Stimulated activated CD4-positive, alpha-beta T cell treated with anti-CD3 and anti-CD28 coated beads, Interleukin-2, amount 100 ng/mL, for 24 hours (primary cell): ENCODE data around the gene RNF225.
A peak's percentile ranks its signal among the peaks of the same experiment; 100 is the strongest.
"Not testable (repeated sequence)": the region's sequence is repeated elsewhere in the genome, so short reads cannot be mapped to it uniquely, and the experiment has no call there.

Source experiments
- DNase-seq, 2 donors: peaks; one replicate each; pipeline ENCODE4 v3.0.0-alpha.2; 2020

Gene RNF225

GRCh38 chr19:58387338-58388174 lies 7.9 kb upstream of the RNF225 start:
- no peak for DNase-seq

- DNase-seq: no peak
These were observed 7.3 kb upstream of the RNF225 start for GRCh38 chr19:58388175-58388526.

DNA sequence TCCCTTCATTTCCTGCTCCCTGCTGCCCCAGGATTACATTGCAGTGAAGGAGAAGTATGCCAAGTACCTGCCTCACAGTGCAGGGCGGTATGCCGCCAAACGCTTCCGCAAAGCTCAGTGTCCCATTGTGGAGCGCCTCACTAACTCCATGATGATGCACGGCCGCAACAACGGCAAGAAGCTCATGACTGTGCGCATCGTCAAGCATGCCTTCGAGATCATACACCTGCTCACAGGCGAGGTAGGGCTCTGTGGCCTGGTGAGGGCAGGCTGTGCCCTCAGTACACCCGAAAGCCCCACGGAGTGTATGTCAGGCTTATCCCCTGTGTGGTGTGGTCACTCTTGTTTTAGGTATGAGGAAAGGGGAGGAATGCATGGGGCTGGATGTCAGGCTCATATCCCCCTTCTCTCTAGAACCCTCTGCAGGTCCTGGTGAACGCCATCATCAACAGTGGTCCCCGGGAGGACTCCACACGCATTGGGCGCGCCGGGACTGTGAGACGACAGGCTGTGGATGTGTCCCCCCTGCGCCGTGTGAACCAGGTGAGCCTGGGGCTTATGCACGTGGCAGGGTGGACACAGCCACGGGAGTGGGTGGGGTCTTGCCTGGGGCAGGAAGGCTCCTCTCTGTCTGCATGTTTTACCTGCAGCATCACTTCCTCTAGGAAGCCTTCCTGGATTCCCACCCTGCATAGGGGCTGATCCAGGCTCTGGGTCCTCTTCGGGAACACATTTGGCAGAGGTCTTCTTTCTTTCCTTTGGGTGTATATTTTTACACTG lies 2.3 kb upstream of the RNF225 start:
- no peak for DNase-seq

DNA sequence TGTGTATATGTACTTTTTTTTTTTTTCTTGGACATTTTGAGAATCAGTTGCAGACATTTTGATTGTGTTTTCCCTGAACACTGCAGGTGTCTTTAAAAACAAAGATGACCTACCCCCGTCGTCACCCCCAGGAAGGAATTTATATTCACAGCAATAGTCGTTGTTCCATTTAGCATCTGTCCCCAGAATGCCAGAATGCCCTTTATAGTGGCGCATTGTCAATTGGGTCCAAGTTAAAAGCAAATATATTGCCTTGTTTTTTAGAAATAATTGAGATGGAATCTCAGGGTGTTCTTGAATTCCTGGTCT lies 1.8 kb upstream of the RNF225 start:
- no peak for DNase-seq

GRCh38 chr19:58394821-58395219 lies 636 bp upstream of the RNF225 start:
- no peak for DNase-seq

DNA sequence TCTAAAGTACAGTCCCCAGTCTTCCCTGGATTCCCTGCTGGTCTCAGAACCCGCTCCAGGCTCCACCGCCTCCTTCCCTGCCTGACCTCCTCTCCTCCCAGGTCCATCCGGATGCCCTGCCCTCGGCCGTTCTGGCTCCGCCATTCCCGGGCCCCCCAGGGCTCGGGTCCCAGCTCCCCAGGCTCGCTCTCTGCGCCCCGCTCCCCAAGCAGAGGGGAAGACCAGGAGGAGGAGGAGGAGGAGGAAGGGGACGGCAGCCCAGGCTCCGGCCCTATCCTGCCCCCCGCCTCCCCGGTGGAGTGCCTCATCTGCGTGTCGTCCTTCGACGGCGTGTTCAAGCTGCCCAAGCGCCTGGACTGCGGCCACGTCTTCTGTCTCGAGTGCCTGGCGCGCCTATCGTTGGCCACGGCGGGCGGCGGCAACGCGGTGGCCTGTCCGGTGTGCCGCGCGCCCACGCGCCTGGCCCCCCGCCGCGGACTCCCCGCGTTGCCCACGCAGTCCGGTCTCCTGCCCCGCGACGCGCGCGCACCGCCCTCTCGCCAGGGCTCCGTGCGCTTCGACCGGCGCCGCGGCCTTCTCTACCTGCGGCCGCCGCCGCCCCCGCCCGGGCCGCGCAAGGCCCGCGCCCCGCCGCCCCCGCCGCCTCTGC lies 647 bp downstream of the RNF225 start:
- peak in 1 of 2 donors; percentile 48 for DNase-seq

- peak in 1 of 2 donors; percentile 32 for DNase-seq
These were observed 1.5 kb downstream of the RNF225 start for GRCh38 chr19:58396691-58397532.

- DNase-seq: no peak
These were observed 2.1 kb downstream of the RNF225 start for GRCh38 chr19:58397533-58398037.

DNA sequence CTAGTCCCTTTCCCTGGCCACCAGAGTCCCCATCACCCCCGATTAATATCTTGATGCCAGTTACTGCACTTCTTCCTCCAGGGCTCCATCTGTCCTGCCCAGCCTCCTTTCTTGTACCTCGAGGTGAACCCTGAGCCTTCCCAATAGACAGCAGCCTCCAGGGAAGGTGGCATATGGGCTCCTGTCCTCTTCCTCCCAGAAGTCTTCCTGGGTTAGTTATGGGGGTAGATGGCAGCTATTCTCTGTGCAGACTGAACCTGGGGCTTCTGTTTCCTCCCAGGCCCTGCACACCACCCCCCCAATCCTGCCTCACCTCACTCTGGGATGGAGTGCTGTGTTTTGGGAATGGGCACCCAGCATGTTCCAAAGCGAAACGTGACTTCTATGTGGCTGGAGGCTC lies 2.6 kb downstream of the RNF225 start:
- DNase-seq: no peak

DNA sequence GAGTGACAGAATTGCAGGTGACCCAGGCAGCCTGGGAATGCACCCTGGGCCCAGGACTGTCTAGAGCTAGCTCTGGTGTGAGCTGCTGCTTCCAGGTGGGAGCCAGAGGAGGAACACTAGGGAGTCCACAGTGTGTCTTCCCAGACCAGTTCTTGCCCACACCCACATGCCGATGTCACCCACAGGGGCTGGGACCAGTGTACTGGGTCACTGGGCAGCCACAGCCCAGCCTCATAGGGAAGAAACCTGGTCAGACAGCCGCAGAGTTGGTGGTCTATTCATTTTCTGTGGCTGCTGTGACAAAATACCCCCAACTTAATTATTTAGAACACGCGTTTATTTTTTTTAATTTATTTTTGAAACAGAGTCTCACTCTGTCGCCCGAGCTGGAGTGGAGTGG lies 3.1 kb downstream of the RNF225 start:
- no peak for DNase-seq

DNA sequence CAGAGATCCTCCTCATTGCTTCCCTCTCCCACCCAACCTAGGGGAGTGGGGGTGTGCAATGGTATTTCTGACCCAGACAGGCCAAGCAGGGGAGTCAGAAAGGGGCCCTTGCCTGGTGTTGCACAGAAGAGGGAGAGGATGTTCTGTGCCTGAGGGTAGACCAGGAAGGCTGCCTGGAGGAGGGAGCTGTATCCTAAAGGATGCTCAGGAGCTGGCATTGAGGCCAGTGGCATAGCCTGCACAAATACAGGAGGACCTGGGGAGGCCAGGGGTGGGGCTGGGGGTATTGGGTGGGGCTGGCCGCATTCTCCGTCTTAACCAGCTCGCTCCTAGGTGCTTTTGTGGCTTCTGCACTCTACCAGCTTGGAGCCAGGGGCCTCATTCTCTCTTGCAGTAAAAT lies 4.4 kb downstream of the RNF225 start:
- DNase-seq: no peak

GRCh38 chr19:58400316-58400915 lies 5.0 kb downstream of the RNF225 start:
- DNase-seq: no peak

DNA sequence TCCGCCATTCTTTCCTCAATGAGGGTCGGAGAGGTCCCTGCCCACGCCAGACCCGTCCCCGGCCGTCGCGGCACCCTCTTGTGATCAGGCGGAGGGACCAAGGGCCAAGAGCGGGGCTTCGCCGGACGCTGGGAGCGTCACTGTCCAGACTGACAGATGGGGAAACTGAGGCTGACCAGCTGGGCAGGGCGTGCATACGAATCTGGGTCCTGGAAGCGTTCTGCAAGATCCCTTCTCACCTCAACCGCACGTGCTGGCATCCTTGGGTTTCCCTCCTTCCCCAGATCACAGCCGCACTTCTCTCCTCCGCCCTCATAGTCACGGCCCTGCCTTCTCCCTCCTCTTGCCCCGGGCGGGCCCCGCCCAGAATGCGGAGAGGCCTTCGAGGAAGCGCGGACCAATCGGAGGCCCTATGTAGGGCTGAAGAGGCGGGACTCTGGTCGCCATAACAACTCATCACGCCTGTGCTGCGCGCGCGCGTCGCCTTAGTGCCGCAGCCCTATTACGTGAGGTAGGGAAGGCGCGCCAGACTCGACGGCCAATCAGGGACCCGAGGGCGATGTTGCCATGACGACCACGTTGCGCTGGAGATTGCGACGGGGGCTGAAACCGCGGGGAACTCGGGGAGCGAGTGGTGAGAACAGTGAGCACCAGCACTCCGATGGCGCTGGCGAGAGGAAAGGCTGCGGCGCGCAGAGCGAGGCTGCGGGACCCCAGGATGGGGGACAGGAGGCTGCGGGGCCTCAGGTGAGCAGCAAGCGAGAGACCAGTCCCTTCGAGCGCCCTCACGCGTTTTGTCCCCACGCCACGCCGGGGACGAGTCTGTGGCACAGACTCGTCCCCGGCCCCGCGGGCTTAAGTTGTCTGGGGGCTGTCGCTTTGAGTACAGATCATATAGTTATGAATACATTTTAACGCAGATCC lies 5.7 kb downstream of the RNF225 start:
- DNase-seq: peak; percentile 99

GRCh38 chr19:58401840-58402421 lies 6.5 kb downstream of the RNF225 start:
- no peak for DNase-seq

DNA sequence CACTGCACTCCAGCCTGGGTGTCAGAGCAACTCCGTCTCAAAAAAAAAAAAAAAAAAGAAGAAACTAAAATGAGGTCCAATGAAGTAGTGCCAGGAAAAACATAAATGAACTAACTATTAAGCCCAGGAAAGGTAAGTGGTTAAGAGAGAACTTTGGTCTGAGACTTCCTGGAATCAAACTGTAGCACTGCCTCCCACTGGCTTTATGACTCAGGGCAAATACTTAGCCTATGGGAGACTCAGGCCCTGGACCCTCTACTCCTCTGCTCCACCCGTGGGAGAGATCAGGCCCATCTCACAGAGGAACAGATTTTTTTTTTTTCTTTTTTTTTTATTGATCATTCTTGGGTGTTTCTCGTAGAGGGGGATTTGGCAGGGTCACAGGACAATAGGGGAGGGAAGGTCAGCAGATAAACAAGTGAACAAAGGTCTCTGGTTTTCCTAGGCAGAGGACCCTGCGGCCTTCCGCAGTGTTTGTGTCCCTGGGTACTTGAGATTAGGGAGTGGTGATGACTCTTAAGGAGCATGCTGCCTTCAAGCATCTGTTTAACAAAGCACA lies 8.5 kb downstream of the RNF225 start:
- DNase-seq: not testable (repeated sequence)

DNA sequence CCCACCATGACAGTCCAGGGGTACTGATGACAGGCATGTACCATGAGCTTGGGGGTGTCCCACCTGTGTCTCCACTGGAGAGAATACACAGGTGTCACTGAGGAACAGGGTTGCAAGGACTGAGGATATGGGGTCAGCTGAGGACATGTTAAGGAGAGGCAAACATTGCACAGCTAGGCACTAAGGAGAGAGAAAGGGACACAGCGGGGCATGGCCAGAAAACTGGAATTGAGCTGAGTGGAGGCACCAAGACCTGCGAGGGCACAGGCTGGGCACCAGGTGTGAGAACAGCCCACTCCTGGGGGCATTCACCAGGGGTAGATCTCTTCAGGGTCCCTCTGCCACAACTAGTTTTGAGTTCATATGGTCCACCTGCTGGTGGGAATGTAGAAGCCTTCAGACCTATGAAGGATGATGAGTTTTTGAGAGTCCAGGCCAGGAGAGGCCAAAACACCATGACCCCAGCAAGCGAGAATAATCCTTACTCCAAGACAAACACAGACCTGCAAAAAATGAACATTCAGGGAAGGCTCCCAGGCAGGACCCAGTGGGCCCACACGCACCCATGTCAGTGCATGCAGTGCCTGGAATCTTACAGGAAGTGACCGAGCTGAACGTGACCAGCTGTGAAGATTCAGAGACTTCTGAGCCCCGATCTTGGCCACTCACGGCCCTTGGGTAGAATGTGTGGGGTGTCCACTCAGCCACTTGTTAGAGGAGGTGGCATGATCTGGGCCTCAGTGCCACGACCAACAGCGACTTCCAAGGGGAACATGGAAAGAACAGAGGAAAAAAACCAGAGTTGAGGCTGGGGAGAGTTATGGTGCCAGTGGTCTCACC lies 11.6 kb downstream of the RNF225 start:
- no peak for DNase-seq

GRCh38 chr19:58407658-58408151 lies 12.2 kb downstream of the RNF225 start:
- no peak for DNase-seq

DNA sequence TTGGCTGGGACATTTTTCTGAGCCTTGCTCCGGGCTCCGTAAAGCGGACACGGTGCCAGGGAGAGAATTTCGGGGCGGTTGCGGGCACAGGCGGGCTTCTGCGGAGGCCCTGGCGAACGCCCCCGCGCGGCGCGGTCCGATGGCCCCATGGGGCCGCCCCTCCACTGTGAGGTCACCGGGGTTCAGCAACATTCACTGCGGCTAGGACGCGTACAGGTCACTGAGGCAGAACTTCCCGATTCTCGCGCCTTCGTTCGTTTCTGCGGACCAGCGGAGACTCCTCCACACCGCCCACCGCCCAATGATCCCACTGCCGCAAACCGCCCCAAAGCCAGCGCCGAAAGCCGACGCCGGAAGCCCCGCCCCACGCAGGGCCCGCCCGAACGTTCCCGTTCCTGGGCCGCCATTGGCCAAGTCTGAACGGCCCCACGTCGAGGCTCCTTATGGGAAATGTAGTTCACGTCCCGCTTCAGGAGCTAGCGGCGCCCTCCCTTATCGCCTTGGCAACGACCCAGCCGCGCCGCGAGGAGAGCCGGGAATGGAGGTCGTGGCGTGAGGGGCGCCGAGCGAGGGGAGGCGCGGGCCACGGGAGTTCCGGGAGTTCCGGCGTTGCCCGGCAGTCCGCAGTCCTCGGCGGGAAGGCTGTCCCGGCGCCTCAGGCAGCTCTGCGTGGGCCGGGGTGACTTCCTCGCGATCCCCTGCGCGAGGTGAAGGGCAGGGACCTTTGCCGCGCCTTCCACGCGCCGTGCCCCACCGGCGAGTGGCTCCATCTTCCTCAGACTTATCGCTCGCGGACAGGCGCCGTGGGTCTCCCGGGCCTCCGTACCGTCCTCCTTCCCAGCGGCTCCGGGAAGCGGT lies 12.9 kb downstream of the RNF225 start, which contains the start of gene ZNF584:
TSS of gene ZNF584 (plus strand) at position 498 of the 858 bp plus-strand sequence. CDS start 499 bp downstream, outside the sequence.
- peak; percentile 95 to 96 for DNase-seq
